SK-N-SH treated with all-trans-retinoic acid at 6 μM for 48 hours (cell line): ENCODE data around the gene PABPN1L.

Experiments used
- ATAC-seq: fragments of 200-7000 bp; cut with Tn5 transposase; 3 replicates; pipeline ENCODE4 v1.9.1; 2020; ENCODE audit warnings: mild to moderate bottlenecking, moderate library complexity
- ARNTL ChIP-seq: fragments of 450-650 bp; formaldehyde crosslinking; IDR thresholded peaks from 2 replicates; pipeline ENCODE4 v1.5.0; 2020; ENCODE audit warnings: low read depth, mild to moderate bottlenecking, moderate library complexity, borderline replicate concordance
- BACH2 ChIP-seq: fragments of 250-450 bp; sonication (Bioruptor Pico); IDR thresholded peaks from 2 replicates; pipeline ENCODE4 v1.9.0; 2021; ENCODE audit warnings: mild to moderate bottlenecking, borderline replicate concordance
- CREB5 ChIP-seq: fragments of 250-450 bp; sonication (Bioruptor Pico); IDR thresholded peaks from 2 replicates; pipeline ENCODE4 v1.5.1; 2020; ENCODE audit warnings: low read depth, mild to moderate bottlenecking, moderate library complexity
- CSDC2 ChIP-seq: fragments of 250-450 bp; sonication (Bioruptor Pico); IDR thresholded peaks from 2 replicates; pipeline ENCODE4 v1.5.0; 2020; ENCODE audit warnings: mild to moderate bottlenecking, moderate library complexity
- CSRNP3 ChIP-seq: fragments of 250-450 bp; sonication (Bioruptor Pico); IDR thresholded peaks from 2 replicates; pipeline ENCODE4 v1.5.1; 2021; ENCODE audit warnings: mild to moderate bottlenecking, moderate library complexity
- ESRRG ChIP-seq: fragments of 250-450 bp; sonication (Bioruptor Pico); IDR thresholded peaks from 2 replicates; pipeline ENCODE4 v1.6.1; 2021; ENCODE audit warnings: mild to moderate bottlenecking
- GLIS3 ChIP-seq: fragments of 250-450 bp; sonication (Bioruptor Pico); IDR thresholded peaks from 2 replicates; pipeline ENCODE4 v1.5.0; 2020; ENCODE audit warnings: mild to moderate bottlenecking, moderate library complexity
- ISL1 ChIP-seq: fragments of 250-450 bp; sonication (Bioruptor Pico); IDR thresholded peaks from 2 replicates; pipeline ENCODE4 v2.1.2; 2022; ENCODE audit warnings: mild to moderate bottlenecking, moderate library complexity
- OSR1 ChIP-seq: fragments of 250-450 bp; sonication (Bioruptor Pico); IDR thresholded peaks from 2 replicates; pipeline ENCODE4 v1.8.0; 2022; ENCODE audit warnings: moderate library complexity, mild to moderate bottlenecking, inconsistent platforms
- PATZ1 ChIP-seq: fragments of 250-450 bp; sonication (Bioruptor Pico); IDR thresholded peaks from 2 replicates; pipeline ENCODE4 v1.8.0; 2020; ENCODE audit warnings: mild to moderate bottlenecking, moderate library complexity, borderline replicate concordance
- POU6F1 ChIP-seq: fragments of 250-450 bp; sonication (Bioruptor Pico); IDR thresholded peaks from 2 replicates; pipeline ENCODE4 v1.8.0; 2021; ENCODE audit warnings: low read depth, mild to moderate bottlenecking, moderate library complexity, borderline replicate concordance
- PPARA ChIP-seq: fragments of 250-450 bp; sonication (Bioruptor Pico); IDR thresholded peaks from 2 replicates; pipeline ENCODE4 v1.5.0; 2020; ENCODE audit warnings: mild to moderate bottlenecking, borderline replicate concordance
- RARB ChIP-seq: fragments of 250-450 bp; sonication (Bioruptor Pico); IDR thresholded peaks from 2 replicates; pipeline ENCODE4 v1.8.0; 2021; ENCODE audit warnings: mild to moderate bottlenecking, moderate library complexity
- TCF4 ChIP-seq: fragments of 250-450 bp; sonication (Bioruptor Pico); IDR thresholded peaks from 2 replicates; pipeline ENCODE4 v1.8.0; 2021; ENCODE audit warnings: mild to moderate bottlenecking, moderate library complexity, borderline replicate concordance
- TOX ChIP-seq: fragments of 250-450 bp; sonication (Bioruptor Pico); IDR thresholded peaks from 2 replicates; pipeline ENCODE4 v1.8.0; 2021; ENCODE audit warnings: mild to moderate bottlenecking, moderate library complexity, borderline replicate concordance
- TSHZ2 ChIP-seq: fragments of 250-450 bp; sonication (Bioruptor Pico); IDR thresholded peaks from 2 replicates; pipeline ENCODE4 v1.5.0; 2020; ENCODE audit warnings: mild to moderate bottlenecking, moderate library complexity
- ZC3H10 ChIP-seq: fragments of 250-450 bp; sonication (Bioruptor Pico); IDR thresholded peaks from 2 replicates; pipeline ENCODE4 v1.5.1; 2021; ENCODE audit warnings: mild to moderate bottlenecking, moderate library complexity
- ZFP3 ChIP-seq: fragments of 250-450 bp; sonication (Bioruptor Pico); IDR thresholded peaks from 2 replicates; pipeline ENCODE4 v1.5.0; 2020; ENCODE audit warnings: mild to moderate bottlenecking, moderate library complexity
- ZFP30 ChIP-seq: fragments of 450-650 bp; formaldehyde crosslinking; IDR thresholded peaks from 2 replicates; pipeline ENCODE4 v1.5.0; 2022; ENCODE audit warnings: mild to moderate bottlenecking, moderate library complexity
- ZNF565 ChIP-seq: fragments of 450-650 bp; formaldehyde crosslinking; conservative IDR thresholded peaks from 2 replicates; pipeline ENCODE4 v1.5.0; 2020; ENCODE audit warnings: low read depth, mild to moderate bottlenecking, moderate library complexity
- ZNF8 ChIP-seq: fragments of 450-650 bp; formaldehyde crosslinking; IDR thresholded peaks from 2 replicates; pipeline ENCODE4 v1.5.0; 2020; ENCODE audit warnings: mild to moderate bottlenecking, moderate library complexity

PABPN1L gene

GRCh38 chr16:88902744-88903143 is 36.3 kb upstream of the PABPN1L start:
- TF ChIP-seq ZNF8 (CRISPR knock-in tag) (no peak), CSRNP3 (no peak), PATZ1 (CRISPR knock-in tag) (no peak), ESRRG (CRISPR knock-in tag) (no peak), RARB (CRISPR knock-in tag) (no peak), CSDC2 (CRISPR knock-in tag) (no peak), ZFP30 (CRISPR knock-in tag) (no peak), ZC3H10 (CRISPR knock-in tag) (no peak), TOX (no peak), POU6F1 (no peak), OSR1 (no peak)
- no peak for ATAC-seq

GRCh38 chr16:88901718-88902337 is 35.4 kb upstream of the PABPN1L start:
- ATAC-seq, result no peak
- TF ChIP-seq PATZ1 (CRISPR knock-in tag), result no peak
- no peak for TF ChIP-seq CSDC2 (CRISPR knock-in tag)
- no peak for TF ChIP-seq POU6F1
- no peak for TF ChIP-seq PPARA (CRISPR knock-in tag)
- TF ChIP-seq CREB5, result no peak
- no peak for TF ChIP-seq TCF4 (CRISPR knock-in tag)

GRCh38 chr16:88900662-88901052 is 34.2 kb upstream of the PABPN1L start:
- ATAC-seq, result no peak
- TF ChIP-seq PPARA (CRISPR knock-in tag) (no peak), ESRRG (CRISPR knock-in tag) (no peak), RARB (CRISPR knock-in tag) (no peak), ZC3H10 (CRISPR knock-in tag) (no peak), CREB5 (no peak), ARNTL (CRISPR knock-in tag) (no peak), PATZ1 (CRISPR knock-in tag) (no peak), OSR1 (no peak), BACH2 (CRISPR knock-in tag) (no peak), ZNF565 (CRISPR knock-in tag) (no peak), GLIS3 (CRISPR knock-in tag) (no peak), ZFP3 (CRISPR knock-in tag) (no peak), TSHZ2 (no peak), ISL1 (no peak), CSDC2 (CRISPR knock-in tag) (no peak), TCF4 (CRISPR knock-in tag) (no peak)
